Measurements from ENCODE around the gene ADAM8.

The ADAM8 gene

DNA sequence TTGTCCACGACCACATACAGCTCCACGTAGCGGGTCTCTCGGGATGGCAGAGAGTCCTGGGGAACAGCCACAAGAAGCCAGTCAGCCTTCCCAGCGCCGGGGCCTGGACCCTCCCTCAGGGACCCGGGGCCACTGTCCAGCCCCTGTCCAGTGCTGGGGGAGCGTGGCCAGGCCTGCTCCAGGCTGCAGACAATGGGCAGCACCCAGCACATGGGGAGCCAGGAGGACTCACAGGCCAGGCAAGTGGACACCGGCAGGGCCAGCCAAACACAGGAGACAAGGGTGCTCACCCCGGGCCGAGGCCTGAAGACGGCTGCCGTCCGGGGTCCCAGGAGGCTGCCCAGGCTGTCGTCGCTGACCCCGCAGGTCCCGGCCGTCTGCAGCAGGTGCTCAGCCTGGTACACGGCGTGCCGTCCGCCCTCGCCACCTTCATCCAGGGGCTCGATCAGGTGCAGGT is 3.7 kb downstream of the ADAM8 start:
- DNase-seq (ENCODE audit: low read depth), result no peak
- TF ChIP-seq, protein P1, sequence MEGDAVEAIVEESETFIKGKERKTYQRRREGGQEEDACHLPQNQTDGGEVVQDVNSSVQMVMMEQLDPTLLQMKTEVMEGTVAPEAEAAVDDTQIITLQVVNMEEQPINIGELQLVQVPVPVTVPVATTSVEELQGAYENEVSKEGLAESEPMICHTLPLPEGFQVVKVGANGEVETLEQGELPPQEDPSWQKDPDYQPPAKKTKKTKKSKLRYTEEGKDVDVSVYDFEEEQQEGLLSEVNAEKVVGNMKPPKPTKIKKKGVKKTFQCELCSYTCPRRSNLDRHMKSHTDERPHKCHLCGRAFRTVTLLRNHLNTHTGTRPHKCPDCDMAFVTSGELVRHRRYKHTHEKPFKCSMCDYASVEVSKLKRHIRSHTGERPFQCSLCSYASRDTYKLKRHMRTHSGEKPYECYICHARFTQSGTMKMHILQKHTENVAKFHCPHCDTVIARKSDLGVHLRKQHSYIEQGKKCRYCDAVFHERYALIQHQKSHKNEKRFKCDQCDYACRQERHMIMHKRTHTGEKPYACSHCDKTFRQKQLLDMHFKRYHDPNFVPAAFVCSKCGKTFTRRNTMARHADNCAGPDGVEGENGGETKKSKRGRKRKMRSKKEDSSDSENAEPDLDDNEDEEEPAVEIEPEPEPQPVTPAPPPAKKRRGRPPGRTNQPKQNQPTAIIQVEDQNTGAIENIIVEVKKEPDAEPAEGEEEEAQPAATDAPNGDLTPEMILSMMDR (IDR thresholded peaks at IDR 0.05; ENCODE audit: control insufficient read depth, extremely low read depth, insufficient read depth), result no peak
- no peak overlapping the region for H3K4me3 ChIP-seq (ENCODE audit: low read depth, low read length)

DNA sequence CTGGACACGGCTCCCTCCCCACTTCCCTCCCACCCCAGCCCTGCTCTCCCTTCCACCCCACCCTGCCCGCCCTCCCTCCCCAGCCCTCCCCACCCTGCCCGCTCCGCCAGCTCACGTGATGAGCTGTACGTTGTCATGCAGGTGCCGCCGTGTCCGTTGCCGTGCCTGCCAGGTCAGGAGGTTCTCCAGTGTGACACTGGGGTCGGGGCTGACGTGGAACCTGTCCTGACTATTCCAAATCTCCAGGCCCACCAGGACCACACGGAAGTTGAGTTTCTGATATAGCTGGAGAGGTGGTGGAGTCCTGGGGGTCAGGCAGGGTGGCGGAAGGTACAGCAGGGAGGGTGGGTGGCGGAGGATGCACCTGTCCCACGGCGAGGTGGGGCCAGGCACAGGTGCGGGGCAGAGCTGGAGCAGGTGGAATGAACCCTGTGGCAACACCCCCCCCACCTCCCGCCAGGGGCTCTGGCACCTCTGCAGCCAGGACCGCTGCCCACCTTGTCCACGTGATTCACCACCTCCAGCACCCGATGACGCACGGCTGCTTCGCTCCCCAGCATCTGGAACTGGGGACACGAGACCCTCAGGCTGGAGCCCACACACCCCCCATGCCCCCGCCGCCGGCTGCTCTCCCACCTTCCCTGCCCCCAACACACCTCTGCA is 4.2 kb downstream of the ADAM8 start:
- no peak for DNase-seq (ENCODE audit: low read depth)
- no peak overlapping the region for H3K4me3 ChIP-seq (ENCODE audit: low read depth, low read length)
- TF ChIP-seq, protein P1 (IDR thresholded peaks at IDR 0.05; ENCODE audit: control insufficient read depth, extremely low read depth, insufficient read depth), result no peak

DNA sequence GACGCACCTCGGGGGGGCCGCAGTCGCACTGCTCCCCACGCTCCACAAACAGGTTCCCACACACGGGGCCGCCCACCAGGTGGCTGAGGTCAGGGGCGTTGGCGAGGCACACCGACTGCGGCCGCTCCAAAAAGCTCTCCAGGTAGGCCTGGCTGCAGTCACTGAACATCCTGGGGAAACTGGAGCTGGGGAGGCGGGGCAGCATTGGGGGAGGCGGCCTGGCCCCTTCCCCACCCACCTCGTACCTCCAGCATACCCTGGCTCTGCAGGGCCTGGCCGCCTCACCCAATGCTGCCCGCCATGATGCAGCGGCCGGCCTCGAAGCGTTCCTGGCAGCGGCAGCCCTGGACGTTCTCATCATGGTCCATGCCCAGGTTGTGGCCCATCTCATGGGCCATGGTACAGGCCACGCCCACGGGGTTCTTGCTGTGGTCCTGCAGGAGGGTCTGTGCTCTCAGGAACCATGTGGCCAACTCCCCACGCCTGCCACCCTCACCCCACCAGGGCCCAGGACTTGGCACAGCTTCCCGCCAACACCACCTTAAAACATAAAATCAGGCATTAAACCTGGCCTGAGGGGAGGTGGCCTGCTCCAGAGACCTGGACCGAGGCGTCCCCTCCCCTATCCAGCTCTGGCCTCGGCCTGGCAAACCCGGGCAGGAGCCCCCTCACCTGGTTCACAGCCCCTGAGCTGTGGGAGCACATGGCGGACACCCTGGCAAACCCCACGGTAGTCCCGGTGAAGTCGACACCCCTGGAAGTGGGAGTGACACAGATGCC is 5.0 kb downstream of the ADAM8 start:
- TF ChIP-seq, protein P1 (IDR thresholded peaks at IDR 0.05; ENCODE audit: control insufficient read depth, extremely low read depth, insufficient read depth), result no peak
- DNase-seq (ENCODE audit: low read depth), result no peak
- no peak overlapping the region for H3K4me3 ChIP-seq (ENCODE audit: low read depth, low read length)

DNA sequence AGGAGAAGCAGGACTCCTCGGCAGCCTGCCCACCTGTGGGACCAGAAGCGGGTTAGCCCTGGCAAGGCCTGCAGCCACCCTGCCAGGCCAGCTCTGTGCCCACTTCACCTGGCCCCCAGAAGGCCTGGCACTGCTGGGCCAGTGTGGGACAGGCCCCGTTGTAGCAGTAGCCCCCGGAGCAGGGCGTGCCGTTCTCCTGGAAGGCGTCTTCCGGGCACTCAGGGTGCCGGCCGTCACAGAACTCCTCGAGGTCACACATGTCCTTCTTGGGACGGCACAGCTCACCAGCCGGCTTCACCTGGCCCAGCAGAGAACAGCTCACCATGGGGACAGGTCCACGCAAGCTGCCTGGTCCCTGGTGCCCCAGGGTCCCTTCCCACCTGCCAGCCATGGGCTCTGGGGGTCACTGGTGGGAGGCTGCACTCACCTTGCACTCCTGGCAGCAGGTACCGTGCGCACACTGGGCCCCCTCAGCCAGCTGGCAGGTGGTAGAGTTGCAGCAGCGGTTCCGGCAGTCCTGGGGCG is 5.8 kb downstream of the ADAM8 start:
- TF ChIP-seq, protein P1 (IDR thresholded peaks at IDR 0.05; ENCODE audit: control insufficient read depth, extremely low read depth, insufficient read depth), result no peak
- no peak for DNase-seq (ENCODE audit: low read depth)
- H3K4me3 ChIP-seq (ENCODE audit: low read depth, low read length), result no peak overlapping the region

DNA sequence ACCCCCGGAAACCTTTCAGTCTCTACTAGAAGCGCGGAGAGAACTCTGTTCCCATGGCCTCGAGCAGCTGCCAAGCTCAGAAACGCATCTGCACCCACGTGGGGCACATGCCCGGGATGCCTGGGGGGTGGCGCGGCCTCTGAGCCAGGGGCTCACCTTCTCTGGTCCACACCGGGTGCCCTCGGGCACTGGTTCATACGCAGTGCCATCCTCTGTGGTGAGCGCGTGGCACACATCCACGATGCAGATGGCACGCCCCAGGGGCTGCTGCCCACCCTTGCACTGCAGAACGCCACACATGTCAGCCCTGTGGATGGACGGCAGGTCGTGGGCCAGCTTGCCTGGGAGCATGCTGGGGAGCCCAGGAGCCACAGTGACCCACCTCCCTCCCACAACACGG is 6.5 kb downstream of the ADAM8 start:
- TF ChIP-seq, protein P1 (IDR thresholded peaks at IDR 0.05; ENCODE audit: control insufficient read depth, extremely low read depth, insufficient read depth), result no peak

DNA sequence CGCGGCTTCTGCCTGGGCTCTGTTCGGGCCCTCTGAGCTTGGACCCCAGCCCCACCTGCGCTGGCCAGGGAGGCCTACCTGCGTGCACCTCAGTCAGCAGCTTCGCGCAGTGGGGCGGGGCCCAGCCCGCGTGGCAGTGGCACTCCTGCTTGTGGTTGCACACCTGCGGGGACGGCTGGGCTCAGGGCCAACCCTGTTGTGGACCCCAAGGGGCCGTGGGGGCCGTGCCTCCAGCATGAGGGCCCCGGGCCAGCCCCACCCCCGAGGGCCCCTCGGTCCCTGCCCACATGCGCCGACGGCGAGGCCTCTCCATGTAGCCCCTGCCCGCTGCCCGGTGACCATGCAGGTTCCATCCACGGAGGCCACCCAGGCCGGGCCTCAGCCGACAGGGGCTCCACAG is 7.3 kb downstream of the ADAM8 start:
- H3K4me3 ChIP-seq (ENCODE audit: low read depth, low read length), result no peak overlapping the region
- no peak for DNase-seq (ENCODE audit: low read depth)
- TF ChIP-seq, protein P1 (IDR thresholded peaks at IDR 0.05; ENCODE audit: control insufficient read depth, extremely low read depth, insufficient read depth), result no peak

More for the DNA sequence above, 6.5 kb downstream of the ADAM8 start:
- DNase-seq (ENCODE audit: low read depth), result no peak
- H3K4me3 ChIP-seq (ENCODE audit: low read depth, low read length), result no peak overlapping the region
